ENCODE measurements around the gene DVL3. TPM values are rescaled to one million over a fixed set of nuclear protein-coding genes. Genes with fewer than 3 reads are reported as not detected.

Gene DVL3
- total and polyA plus RNA-seq, 10 of the 15 experiments (the other 5 are each of a cell fraction or from before 2014, with no cell fraction given), result 2.2 to 39.7 (median 14.5) TPM

- ChIA-PET POLR2A (interaction anchor here (1.2 kb wide), 1 partner anchor 41 kb away, joined by 5 read pairs; no protein-coding TSS in a partner anchor), SMC1A (ENCODE audit: uncharacterized antibody, unreplicated experiment) (interaction anchor here (0.7 to 1.6 kb wide), 5 partner anchors 23 to 118 kb away, joined by 3 to 5 read pairs (median 3); partner anchors contain the start of gene DVL3), RAD21 (ENCODE audit: unreplicated experiment) (interaction anchor here (0.6 to 0.8 kb wide), 3 partner anchors 9 to 27 kb away, joined by 3 read pairs; no protein-coding TSS in a partner anchor), CTCF (interaction anchor here (0.7 to 1.2 kb wide), 3 partner anchors 21 to 122 kb away, joined by 3 to 4 read pairs (median 4); partner anchors contain the start of gene ABCC5)
- no peaks in the 10 kb centered on the region for H3K36me3 ChIP-seq (ENCODE audit: control insufficient read depth in 2 of 2, insufficient read depth in 2 of 2, low read length in 1 of 2)
- no peaks in the 10 kb centered on the region for H3K27me3 ChIP-seq (replicated peaks in 1 of 2; ENCODE audit: control insufficient read depth in 2 of 2, insufficient read depth in 2 of 2, low read length in 1 of 2)
- DNase-seq (ENCODE audit: low read depth, low spot score) (no peak), FAIRE-seq (no peak), ATAC-seq (no peak)
- H4K20me1 ChIP-seq (ENCODE audit: control insufficient read depth, insufficient read depth), result no peaks in the 10 kb centered on the region
- no peak overlapping the region for H3K27ac ChIP-seq (ENCODE audit: control insufficient read depth, insufficient read depth)
- TF ChIP-seq TARDBP (IDR thresholded peaks at IDR 0.05; ENCODE audit: borderline replicate concordance), result no peak
- TF ChIP-seq, protein P1, sequence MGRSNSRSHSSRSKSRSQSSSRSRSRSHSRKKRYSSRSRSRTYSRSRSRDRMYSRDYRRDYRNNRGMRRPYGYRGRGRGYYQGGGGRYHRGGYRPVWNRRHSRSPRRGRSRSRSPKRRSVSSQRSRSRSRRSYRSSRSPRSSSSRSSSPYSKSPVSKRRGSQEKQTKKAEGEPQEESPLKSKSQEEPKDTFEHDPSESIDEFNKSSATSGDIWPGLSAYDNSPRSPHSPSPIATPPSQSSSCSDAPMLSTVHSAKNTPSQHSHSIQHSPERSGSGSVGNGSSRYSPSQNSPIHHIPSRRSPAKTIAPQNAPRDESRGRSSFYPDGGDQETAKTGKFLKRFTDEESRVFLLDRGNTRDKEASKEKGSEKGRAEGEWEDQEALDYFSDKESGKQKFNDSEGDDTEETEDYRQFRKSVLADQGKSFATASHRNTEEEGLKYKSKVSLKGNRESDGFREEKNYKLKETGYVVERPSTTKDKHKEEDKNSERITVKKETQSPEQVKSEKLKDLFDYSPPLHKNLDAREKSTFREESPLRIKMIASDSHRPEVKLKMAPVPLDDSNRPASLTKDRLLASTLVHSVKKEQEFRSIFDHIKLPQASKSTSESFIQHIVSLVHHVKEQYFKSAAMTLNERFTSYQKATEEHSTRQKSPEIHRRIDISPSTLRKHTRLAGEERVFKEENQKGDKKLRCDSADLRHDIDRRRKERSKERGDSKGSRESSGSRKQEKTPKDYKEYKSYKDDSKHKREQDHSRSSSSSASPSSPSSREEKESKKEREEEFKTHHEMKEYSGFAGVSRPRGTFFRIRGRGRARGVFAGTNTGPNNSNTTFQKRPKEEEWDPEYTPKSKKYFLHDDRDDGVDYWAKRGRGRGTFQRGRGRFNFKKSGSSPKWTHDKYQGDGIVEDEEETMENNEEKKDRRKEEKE (IDR thresholded peaks at IDR 0.05), result no peak
- no peak for TF ChIP-seq ETV6 (conservative IDR thresholded peaks at IDR 0.05 in 1 of 2, IDR thresholded peaks at IDR 0.05 in 1 of 2; ENCODE audit: borderline replicate concordance in 1 of 2, low read depth in 1 of 2)
- TF ChIP-seq MLLT1 (IDR thresholded peaks at IDR 0.05), result no peak
- TF ChIP-seq SMAD1 (IDR thresholded peaks at IDR 0.05; ENCODE audit: low read depth, partially characterized antibody), result no peak
- no peak for TF ChIP-seq SMAD5 (IDR thresholded peaks at IDR 0.05; ENCODE audit: low read depth)
- TF ChIP-seq PML (IDR thresholded peaks at IDR 0.05; ENCODE audit: low read length), result no peak
- TF ChIP-seq KDM1A (IDR thresholded peaks at IDR 0.05; ENCODE audit: borderline replicate concordance), result no peak
- TF ChIP-seq JUNB (IDR thresholded peaks at IDR 0.05), result no peak
- no peak for TF ChIP-seq NBN (IDR thresholded peaks at IDR 0.05)
- no peak for TF ChIP-seq ATF2 (IDR thresholded peaks at IDR 0.05; ENCODE audit: low read length)
- no peak for TF ChIP-seq NR2F1 (conservative IDR thresholded peaks at IDR 0.05)
- no peak for TF ChIP-seq NFYA (IDR thresholded peaks at IDR 0.05; ENCODE audit: borderline replicate concordance, low read depth, low read length)
- no peak for TF ChIP-seq ELK1 (IDR thresholded peaks at IDR 0.05; ENCODE audit: low read depth, low read length)
- TF ChIP-seq CHD2 (IDR thresholded peaks at IDR 0.05; ENCODE audit: borderline replicate concordance, low read depth, low read length), result no peak
- no peak for TF ChIP-seq RBBP5 (conservative IDR thresholded peaks at IDR 0.05)
- no peak for TF ChIP-seq PAX8 (IDR thresholded peaks at IDR 0.05)
- TF ChIP-seq SIN3A (IDR thresholded peaks at IDR 0.05; ENCODE audit: low read depth, low read length), result no peak
- no peak for TF ChIP-seq CREB1 (IDR thresholded peaks at IDR 0.05; ENCODE audit: low read depth)
- no peak for TF ChIP-seq HDAC6 (IDR thresholded peaks at IDR 0.05; ENCODE audit: unreplicated experiment)
- H3K4me2 ChIP-seq (ENCODE audit: control insufficient read depth, insufficient read depth), result no peak overlapping the region
- in situ Hi-C loops (cut with MboI) (no loop called here), intact Hi-C loops (cut with micrococcal nuclease; ENCODE audit: unreplicated experiment) (loop anchor here (10.0 kb wide), 1 partner anchor 238 kb away; no protein-coding TSS in a partner anchor)
- no peaks in the 10 kb centered on the region for H3K9me3 ChIP-seq (replicated peaks; ENCODE audit: control insufficient read depth, insufficient read depth, low read length)
- H3K4me1 ChIP-seq (ENCODE audit: control insufficient read depth, insufficient read depth, low read length), result peaks cover 4% of the 10 kb centered on the region; the same call in 1 of the 2 replicates
- 86% methylated on average over 4 of the region's 4 CpGs for WGBS (ENCODE audit: insufficient coverage, insufficient replicate concordance, low lambda C conversion rate, missing lambda C conversion rate)
- BruUV-seq (replicated peaks), result no TSS peak
- peaks cover 43% of the 10 kb centered on the region for H3K79me2 ChIP-seq (ENCODE audit: control insufficient read depth, insufficient read depth, low read length)
- H2AFZ ChIP-seq (ENCODE audit: control insufficient read depth, low read depth, low read length), result no peak overlapping the region
- H3K9ac ChIP-seq (ENCODE audit: control insufficient read depth, insufficient read depth, low read length), result no peak overlapping the region
- H3K4me3 ChIP-seq, result no peak overlapping the region
Measured at GRCh38 chr3:184132945-184133344, 22.2 kb upstream of the DVL3 start.
